Loucy (cell line): ENCODE data around the gene UBE2QL1.

Experiments used
- EZH2phosphoT487 ChIP-seq: fragments of 200-600 bp; IDR thresholded peaks from 2 replicates; pipeline ENCODE4 v1.6.1; 2018; ENCODE audit warnings: antibody characterized with exemption, mild to moderate bottlenecking, moderate library complexity, borderline replicate concordance
- TF ChIP-seq, protein P1 (sequence below): fragments of 200-600 bp; sonication (generic); conservative IDR thresholded peaks from 2 replicates; pipeline ENCODE4 v1.5.1; 2014; ENCODE audit warnings: mild to moderate bottlenecking, antibody characterized with exemption, low read length

DNA sequence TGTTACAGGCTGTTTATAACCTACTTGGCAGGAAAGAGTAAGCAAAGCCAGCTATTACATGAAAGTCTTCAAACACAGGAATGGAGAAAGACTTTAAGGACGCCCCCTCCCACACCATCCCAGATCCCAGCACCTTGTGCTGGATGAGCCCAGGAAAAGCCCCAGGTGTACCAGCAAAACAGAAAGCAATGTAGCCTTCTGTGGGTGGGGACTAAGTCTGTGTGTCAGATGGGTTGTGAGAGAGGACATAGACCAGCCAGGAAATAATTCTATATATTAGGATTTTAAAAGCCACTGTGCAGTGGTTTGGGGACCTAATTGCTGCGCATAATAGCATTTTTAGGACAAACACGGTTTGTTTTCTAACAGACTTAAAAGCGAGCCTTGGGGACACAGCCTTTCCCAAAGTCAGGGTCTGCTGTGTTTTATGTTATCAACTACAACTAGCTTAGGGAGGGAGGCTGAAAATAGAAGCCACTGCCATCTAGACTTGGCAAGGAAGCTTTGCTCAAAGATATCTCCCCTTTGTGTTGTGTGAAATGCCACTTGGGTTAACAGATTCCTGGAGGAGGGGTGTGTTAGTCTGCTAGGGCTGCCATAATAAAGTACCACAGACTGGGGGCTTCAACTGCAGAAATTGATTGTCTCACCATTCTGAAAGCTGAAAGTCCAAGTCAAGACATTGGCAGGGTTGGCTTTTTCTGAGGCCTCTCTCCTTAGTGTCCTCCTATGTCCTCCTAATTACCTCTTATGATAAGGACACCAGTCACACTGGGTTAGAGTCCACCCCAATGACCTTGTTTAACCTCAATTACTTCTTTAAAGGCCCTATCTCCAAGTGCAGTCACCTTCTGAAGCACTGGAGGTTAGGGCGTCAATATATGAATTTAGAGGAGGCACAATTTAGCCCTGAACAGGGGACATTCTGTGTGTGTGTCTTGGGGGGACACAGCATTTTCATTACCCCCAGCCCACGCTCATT is 17.2 kb upstream of the UBE2QL1 start:
- TF ChIP-seq, protein P1, sequence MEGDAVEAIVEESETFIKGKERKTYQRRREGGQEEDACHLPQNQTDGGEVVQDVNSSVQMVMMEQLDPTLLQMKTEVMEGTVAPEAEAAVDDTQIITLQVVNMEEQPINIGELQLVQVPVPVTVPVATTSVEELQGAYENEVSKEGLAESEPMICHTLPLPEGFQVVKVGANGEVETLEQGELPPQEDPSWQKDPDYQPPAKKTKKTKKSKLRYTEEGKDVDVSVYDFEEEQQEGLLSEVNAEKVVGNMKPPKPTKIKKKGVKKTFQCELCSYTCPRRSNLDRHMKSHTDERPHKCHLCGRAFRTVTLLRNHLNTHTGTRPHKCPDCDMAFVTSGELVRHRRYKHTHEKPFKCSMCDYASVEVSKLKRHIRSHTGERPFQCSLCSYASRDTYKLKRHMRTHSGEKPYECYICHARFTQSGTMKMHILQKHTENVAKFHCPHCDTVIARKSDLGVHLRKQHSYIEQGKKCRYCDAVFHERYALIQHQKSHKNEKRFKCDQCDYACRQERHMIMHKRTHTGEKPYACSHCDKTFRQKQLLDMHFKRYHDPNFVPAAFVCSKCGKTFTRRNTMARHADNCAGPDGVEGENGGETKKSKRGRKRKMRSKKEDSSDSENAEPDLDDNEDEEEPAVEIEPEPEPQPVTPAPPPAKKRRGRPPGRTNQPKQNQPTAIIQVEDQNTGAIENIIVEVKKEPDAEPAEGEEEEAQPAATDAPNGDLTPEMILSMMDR: no peak
- TF ChIP-seq EZH2phosphoT487: no peak
